ENCODE measurements around the gene CITED2.
A peak's percentile ranks its signal among the peaks of the same experiment; 100 is the strongest.
"Not testable (repeated sequence)": the region's sequence is repeated elsewhere in the genome, so short reads cannot be mapped to it uniquely, and the experiment has no call there.

The CITED2 gene

GRCh38 chr6:139364982-139365379 is 9.5 kb downstream of the CITED2 start:
- DNase-seq (ENCODE audit: low read depth), result no peak

GRCh38 chr6:139364302-139364981 is 10.0 kb downstream of the CITED2 start:
- DNase-seq (ENCODE audit: low read depth), result peak; percentile 20

GRCh38 chr6:139363797-139364196 is 10.7 kb downstream of the CITED2 start:
- DNase-seq (ENCODE audit: low read depth), result not testable (repeated sequence)

GRCh38 chr6:139363123-139363522 is 11.3 kb downstream of the CITED2 start:
- DNase-seq (ENCODE audit: low read depth), result not testable (repeated sequence)

- DNase-seq (ENCODE audit: low read depth), result no peak
Observed at GRCh38 chr6:139361211-139361610, 13.2 kb downstream of the CITED2 start.

- no peak for DNase-seq (ENCODE audit: low read depth)
Observed at GRCh38 chr6:139356924-139357323, 17.5 kb downstream of the CITED2 start.

- no peak for DNase-seq (ENCODE audit: low read depth)
Observed at GRCh38 chr6:139355777-139356445, 18.5 kb downstream of the CITED2 start.

- DNase-seq (ENCODE audit: low read depth), result no peak
Observed at GRCh38 chr6:139355172-139355571, 19.3 kb downstream of the CITED2 start.

- DNase-seq (ENCODE audit: low read depth), result no peak
Observed at GRCh38 chr6:139354189-139354588, 20.3 kb downstream of the CITED2 start.

- DNase-seq (ENCODE audit: low read depth), result no peak
Observed at GRCh38 chr6:139349464-139350020, 24.9 kb downstream of the CITED2 start.

GRCh38 chr6:139346392-139346791 is 28.1 kb downstream of the CITED2 start:
- no peak for DNase-seq (ENCODE audit: low read depth)

- DNase-seq (ENCODE audit: low read depth), result no peak
Observed at GRCh38 chr6:139344186-139344963, 30.1 kb downstream of the CITED2 start.

- no peak for DNase-seq (ENCODE audit: low read depth)
Observed at GRCh38 chr6:139343052-139343750, 31.2 kb downstream of the CITED2 start.

- DNase-seq (ENCODE audit: low read depth), result no peak
Observed at GRCh38 chr6:139341060-139341459, 33.4 kb downstream of the CITED2 start.

- peak; percentile 74 for DNase-seq (ENCODE audit: low read depth)
Observed at GRCh38 chr6:139338795-139339194, 35.7 kb downstream of the CITED2 start.

- no peak for DNase-seq (ENCODE audit: low read depth)
Observed at GRCh38 chr6:139337830-139338229, 36.6 kb downstream of the CITED2 start.

- no peak for DNase-seq (ENCODE audit: low read depth)
Observed at GRCh38 chr6:139337001-139337400, 37.4 kb downstream of the CITED2 start.

GRCh38 chr6:139336488-139336887 is 38.0 kb downstream of the CITED2 start:
- DNase-seq (ENCODE audit: low read depth), result no peak

GRCh38 chr6:139335447-139336210 is 38.8 kb downstream of the CITED2 start:
- no peak for DNase-seq (ENCODE audit: low read depth)

- DNase-seq (ENCODE audit: low read depth), result peak; percentile 89
Observed at GRCh38 chr6:139334806-139335446, 39.5 kb downstream of the CITED2 start.
